ENCODE measurements around the gene KCND3.

KCND3 gene

DNA sequence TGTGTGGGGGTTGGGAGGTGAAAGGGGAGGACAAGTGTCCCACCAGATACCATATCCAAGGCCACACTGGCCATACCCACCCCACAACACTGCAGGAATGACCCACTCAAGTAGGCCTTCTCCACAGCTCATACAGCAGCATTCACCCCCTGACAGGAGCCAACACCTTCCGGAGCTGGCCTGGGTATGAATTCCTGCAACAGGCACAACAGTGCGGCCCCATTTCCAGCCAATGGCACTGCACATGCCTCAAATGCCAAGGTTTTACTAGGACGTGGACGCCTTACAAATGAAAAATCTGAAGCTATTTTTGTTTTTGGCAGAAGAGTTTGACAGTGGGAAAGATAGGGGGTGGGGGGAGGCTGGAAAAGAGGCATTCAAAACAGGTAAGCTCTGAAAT lies 2.0 kb downstream of the KCND3 start:
- DNase-seq: no peak

DNA sequence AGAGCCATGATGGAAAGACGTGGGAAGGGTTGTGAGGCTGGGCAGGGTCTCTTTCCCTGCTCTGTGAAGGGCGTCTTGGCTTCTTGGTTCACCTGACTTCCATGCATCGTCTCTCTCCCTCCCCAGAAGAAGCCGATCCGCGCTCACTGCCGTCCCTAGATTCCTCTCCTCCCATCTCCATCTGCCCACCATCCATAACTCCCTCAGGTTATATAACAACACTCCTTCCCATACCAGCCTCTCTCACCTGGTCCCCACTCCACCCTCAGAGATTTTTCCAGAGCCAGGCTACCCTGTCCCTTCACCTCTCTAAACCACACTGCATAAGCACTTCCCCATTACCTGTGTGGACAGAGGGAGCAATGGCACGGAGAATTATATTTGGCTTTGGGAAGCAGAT lies 6.0 kb downstream of the KCND3 start:
- no peak for DNase-seq

DNA sequence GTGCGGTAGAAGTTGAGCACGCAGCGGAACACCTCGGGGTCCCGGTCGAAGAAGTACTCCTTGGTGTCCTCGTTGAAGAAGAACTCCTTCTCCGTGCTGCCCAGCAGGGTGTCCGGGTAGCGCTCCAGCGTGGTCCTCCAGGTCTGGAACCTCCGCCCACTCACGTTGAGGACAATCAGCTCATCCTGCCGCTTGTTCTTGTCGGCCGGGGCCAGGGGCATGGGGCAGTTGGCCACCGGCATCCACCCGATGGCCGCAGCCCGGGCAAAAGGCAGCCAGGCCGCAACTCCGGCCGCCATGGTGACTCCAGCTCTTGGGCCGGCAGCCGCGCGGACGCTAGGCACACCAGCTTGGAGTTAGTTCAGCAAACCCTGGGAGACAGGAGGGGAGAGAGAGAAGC lies 7.0 kb downstream of the KCND3 start:
- no peak for DNase-seq

DNA sequence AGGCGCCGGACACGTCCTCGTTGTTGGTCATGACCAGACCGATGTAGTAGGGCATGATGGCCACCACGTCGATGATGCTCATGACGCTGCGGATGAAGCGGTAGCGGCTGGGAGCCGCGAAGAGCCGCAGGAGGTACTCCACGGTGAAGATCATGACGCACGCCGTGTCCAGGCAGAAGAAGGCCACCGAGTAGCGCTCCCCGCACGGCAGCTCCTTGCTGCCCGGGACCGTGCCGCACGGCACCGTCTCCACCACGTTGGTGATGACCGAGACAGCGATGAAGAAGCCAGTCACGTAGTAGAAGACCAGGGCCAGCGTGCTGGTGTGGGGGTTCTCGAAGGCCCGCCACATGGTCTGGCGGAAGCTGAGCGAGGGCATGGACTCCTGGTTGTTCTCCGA lies 7.6 kb downstream of the KCND3 start:
- DNase-seq: no peak

DNA sequence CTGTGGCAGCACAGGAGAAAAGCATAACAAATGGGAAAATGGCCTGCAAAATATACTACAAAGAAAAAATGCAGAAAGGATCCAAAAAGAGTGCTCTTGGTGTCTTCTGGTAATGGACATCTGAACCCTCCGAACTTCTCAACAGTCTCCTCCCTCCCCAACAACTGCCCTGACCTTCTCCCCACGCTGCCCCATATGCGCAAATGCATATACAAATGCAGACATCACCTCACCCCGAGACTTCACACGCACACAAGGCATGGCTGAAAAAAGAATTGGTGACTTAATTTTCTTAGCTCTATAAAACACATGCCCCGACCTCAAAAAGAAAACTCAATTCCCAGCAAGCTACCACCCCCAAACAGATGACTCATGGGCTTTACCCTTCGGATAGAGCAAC lies 8.4 kb downstream of the KCND3 start:
- DNase-seq: no peak

DNA sequence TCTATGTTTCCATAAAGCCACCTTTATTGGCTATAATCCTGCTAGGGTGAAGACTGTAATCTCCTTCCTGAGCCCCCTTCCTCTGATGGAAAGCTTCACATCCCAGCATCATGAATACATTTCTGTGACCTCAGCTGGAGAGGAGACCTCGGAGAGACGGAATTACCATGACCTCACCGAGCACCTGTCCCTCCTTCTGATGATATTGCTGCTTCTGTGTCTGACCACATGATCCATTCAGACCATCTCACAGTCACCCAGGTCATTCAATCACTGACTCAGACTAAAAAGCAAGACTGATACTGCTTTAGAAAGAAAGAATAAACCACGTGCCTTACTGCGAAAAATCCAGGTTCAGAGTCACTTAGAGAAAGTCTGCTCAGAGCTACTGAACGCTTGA lies 8.8 kb downstream of the KCND3 start:
- DNase-seq: no peak

DNA sequence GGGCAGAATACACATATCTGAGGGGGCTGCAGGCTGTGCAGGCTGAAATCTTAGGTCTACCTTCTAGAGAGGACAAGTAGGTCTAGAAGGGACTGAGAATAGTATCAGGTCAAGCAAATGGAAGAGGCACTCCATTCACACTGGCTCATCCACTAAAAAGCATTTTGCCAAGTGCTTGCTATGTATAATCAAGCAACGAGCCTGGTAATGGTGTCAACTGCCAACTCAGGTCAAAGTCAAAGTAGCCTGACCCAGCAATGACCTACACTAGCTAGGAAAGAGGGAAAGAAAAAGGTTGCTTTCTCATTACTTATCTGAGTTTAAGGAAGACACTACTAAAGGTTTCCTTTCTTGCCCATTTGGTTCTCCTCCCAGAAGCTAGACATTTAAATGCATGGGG lies 10.8 kb downstream of the KCND3 start:
- DNase-seq: no peak

DNA sequence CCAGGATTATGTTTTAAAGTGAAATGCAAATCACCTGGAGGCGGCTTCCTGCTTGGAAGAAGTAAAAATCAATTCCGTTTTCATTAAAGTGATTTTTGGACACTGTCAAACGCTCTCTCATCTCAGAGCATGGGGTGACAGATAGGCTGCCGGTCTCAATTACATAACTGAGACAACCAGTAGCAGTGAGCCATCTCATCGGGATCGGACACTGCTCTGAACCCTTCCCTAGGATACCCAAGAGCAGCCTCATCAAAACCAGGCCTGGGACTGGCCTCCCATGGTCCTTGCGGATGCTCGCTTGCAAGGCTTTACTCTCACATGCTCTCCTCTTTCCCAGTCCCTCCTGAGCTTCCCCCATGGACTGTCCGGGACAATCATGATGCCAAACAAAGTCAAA lies 12.1 kb downstream of the KCND3 start:
- no peak for DNase-seq

DNA sequence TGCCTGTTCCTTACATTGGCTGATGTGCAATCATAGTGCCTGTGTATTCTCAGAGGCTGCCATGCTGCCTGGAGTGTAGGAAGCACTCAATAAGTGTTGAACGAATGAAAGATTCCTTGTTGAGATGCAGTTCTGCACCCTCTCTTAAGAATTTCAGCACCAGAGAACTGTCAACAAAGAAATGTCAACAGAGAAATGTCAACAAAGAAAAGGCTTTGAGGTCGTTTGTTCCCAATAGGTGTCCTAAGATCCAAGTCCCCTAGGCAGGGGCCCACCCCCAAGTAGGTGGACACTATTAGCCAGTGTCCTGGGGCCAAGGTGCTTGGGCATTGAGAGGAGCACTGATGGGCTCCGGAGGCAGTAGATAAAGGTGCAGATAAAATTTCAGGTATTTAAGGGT lies 12.6 kb downstream of the KCND3 start:
- DNase-seq: no peak

DNA sequence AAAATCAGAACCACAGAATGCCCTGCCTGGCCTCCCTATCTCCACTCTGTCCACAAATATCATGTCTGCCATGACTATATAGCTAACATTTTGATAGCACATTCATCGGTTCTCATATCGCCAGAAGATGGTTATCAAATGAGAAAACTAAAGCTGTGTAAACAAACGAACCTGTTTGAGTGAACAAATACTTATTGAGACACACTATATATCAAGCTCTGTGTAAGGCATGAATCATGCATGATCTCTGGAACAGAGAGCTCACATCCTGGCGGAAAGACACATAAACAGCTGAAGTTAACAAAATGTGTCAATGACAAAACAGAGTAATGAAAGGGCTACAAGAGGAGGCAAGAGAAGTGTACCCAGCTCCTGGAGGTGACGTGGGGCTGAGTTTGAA lies 13.1 kb downstream of the KCND3 start:
- DNase-seq: no peak

DNA sequence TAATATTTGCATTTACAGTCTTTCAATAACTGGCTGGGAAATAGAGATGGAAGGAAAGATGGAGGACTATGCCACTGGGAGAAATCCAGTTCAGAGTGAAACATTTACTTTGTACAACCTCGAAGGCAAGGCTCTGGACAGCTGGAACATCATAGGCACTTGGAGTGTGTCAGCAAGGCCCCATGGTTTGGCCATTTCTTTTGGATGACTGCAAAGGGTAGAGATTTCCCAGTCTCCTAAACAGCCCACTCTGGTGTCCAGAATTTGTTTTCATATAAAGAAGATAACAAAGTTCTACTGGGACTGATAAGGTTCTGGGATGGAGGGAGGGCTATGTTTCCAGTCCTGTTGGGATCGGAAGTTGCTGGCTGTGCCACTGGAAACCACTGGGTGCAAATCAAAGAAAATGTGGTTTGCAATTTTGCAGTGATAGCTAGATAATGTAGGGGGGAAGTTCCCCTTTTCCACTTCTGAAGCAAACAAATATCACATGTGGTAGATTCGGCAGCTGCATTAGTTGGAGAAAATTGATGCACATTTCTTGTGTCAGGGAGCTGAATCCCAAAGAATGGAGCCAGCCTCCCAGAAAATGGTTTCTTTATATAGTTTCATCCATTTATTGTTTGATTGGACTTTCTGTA lies 16.2 kb downstream of the KCND3 start:
- DNase-seq: no peak

DNA sequence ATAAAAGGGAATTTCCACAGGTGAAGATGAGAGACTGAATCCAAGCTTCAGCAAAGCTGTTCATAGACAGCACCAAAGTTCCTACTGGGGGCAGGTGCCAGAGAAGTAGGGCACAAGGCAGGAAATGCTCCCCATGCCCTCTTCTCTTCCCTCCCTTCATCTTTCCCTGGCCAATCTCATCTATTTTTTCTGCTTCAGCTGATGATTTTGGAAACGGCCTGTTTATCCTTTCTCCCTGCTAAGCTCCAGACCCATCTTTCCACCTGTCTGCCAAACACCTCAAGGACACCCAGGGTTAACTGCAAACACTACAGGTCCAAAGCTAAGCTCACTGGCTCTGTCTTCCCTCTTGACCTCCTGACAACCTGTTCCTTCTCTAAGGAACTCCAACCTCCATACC lies 18.1 kb downstream of the KCND3 start:
- no peak for DNase-seq

DNA sequence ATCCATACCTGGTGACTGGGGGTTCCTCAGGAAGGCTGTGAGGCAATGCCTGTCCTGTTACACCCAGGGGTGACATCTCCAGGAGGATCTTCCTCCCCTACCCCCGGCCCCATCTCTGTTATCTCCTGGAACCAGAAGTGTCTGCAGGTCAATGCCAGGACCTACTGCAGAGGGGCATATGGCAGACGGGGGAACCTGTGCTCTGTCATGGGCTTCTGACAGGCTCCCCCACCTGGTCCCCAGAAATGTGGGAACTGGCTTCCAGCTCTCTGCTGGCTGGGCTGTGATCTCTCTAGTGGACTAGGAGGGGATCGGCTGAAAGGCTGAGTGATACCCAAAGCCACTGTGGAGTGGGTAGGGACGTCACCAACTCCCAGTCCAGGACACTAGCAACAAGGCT lies 21.0 kb downstream of the KCND3 start:
- no peak for DNase-seq

DNA sequence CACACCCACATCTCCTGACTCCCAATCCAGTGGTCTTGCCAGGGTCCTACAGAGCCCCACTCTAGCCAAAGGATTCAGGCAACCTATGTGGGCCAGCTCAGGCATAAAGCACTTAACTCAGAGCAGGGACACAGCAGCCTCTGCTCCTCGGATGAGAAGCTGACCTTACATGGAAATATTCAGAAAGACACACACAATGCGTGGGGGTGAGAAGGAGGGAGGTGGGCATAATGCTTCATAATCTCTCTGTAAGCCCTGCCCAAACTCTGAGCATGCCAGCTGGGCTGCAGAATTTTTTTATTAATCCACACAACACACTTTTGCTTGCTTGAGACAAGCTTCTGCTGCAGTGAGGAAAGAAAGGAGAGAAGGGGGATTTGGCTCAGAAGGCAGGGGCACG lies 21.6 kb downstream of the KCND3 start:
- DNase-seq: no peak

DNA sequence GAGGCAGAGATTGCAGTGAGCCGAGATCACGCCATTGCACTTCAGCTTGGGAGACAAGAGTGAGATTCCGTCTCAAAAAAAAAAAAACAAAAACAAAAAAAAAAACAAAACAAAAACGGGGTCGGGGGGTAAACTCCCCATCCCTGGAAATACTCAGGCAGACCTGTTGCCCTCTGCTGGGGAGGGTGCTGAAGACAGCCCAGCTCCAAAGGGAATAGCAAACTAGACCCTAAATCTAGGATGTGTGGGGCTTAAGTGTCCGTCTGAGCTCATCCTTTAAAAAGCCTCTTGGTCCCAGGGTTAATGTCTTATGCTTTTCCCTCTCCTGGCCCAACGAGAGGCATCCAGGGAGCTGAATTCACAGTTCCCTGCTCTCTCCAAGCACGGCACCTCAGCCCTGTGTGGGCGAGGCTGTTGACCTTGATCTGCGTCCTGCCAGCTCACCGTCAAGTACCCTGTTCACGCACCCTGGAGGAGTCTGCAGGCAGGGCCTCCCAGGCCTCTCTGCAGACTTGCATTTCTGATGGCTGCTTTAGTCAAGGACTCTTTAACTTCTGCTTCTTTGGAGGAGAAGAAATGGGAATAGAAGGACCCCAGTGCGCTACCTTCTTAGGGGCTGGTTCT lies 22.3 kb downstream of the KCND3 start:
- DNase-seq: no peak

DNA sequence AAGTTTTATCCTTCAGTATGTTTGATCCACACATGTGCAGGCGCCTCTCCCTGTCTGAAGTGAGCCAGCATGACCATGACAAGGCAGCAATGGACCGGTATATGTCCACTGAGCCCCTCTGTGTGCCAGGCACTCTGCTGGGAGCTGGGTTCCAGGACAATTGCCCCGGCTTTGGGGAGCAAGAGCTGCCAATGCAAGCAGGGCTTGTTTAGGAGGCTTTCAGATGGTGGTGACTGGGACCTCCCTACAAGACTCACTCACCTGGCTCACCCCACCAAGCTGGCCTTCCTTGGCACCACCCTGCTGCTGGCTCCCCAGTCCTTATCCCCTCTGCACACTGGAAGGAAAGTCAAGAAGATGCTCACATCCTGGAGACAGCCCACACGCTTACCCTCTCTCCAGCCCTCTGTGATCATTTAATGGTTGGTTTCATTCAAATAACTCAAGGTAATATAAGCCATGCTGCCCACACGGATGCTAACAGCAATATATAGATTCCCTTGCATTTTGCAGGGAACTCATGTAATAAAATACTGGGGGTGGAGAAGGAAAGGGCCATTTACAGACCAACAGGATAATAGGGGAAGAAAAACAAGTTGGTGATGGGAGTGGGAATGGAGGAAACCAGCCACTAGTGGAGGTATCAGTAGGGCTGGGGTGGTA lies 23.6 kb downstream of the KCND3 start:
- DNase-seq: no peak

DNA sequence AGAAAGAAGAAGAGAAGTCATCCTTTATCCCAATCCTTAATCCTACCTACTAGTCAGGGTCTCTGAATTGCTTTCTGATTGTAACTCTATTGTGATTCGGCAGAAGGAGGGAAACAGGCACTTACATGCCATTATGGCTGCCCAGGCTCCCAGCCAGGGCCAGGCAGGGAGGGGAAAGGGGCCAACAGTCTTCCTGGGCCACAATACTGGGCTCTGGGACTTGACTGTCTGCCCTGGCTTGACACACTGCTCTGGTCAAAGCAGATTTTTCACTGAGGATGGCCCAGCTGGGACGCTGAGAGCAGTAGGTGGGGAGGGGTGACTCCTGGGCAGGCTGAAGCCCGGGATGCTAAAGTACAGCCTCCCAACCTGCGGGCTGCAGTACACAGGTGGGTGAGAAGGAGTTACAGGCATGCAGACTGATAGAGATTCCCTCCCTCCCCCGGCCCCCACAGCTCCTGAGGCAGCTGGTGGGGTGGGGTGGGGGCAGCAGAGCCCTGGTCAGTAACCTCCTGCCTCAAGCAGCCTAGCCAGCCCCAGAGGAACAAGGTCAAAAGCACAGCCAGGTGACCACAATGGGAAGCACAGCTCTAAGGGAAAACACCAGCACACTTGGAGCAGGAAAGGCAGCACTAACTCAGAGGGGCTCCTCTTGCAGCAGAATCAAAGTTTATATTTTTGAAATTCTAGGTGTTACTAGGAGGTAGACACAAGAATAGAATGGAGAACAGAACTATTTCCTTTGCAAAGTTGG lies 25.3 kb downstream of the KCND3 start:
- no peak for DNase-seq

DNA sequence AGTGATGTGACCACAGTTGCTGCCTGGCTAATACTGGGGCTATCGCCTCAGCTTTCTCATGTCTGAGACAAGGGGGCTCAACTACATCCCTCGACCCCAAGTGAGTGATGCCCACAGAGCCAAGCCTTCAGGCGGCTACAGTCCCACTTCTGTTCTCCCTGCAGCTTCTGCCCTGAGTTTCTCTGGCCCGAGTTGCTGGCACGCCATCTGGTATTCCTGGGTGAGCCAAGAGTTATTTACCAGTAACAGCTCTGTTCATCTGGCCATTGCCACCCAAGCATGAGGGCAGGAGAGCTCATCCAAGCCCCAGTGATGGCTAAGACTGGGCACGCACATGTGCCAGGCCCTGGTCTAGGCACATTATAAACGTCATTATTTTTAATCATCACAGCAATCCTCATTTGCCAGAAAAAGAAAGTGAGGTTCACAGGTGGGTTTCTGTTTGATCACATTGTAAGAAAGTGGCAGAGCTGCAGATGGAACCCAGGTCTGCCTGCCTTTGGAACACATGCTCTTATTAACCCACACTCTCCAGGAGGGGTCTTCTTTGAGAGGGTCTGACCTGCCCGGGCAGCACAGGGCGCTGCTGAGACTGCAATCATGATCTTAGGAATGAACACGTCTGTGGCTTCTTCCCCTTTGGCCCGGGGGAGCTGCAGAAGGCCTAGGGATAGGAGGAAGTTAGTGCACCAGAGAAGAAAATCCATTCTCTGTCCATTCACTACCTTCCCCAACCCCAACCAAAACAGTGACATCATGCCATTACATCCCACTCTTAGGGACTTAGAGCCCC lies 27.5 kb downstream of the KCND3 start:
- DNase-seq: no peak

DNA sequence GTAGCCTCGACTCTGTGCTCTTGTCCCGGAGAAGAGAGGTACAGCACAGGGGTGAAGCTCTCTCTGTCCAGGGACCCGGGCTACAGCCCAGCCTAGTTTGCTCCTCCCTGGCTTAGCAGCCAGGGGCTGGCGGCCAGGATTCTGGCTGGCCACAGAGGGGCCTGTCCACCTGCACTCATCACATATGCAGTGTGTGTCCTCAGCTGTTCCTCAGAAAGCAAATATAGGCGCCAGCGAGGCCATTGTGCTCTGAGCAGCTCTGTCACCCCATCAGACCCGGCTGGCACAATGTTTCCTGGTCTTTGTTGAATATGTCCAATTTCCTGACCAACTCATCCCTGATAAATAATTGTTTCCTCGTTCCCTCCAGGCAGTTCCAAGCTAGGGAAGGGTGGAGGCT lies 28.5 kb downstream of the KCND3 start:
- no peak for DNase-seq

DNA sequence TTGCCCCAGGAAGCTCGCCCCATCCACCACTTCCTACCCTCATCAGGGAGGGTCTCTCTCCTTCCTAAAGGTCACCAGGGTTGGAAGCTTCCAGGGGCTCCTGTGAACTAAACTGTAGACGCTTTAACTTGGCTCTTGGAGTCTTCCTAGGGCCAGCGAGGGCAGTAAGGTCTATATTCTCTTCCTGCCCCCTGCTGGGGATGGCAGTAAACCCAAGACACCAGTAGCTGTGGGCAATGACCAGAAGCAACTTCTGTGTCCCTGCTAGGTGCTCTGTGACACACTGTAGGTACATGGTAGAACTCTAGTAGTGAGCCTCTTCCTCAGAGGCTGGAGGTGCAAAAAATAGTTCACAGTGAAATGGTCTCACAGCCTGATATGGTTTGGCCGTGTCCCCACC lies 30.0 kb downstream of the KCND3 start:
- no peak for DNase-seq

DNA sequence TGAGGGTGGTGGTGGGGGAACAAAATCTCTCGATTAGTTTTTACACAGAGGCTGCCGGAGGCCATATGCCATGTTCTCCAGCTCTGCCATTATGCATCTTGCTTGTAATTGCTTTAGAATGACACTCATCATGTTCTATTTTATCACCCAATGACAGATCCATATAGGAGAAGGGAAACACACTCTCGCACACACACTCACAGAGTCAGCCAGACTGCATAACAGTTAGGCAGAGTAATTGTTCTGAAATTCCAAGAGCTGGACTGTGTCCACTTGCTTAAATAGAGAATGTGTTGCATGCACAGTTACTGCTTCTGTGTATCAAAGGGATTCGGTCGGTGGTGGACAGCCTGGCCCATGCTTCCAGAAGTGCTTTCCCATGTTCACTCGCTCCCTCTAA lies 30.6 kb downstream of the KCND3 start:
- no peak for DNase-seq

DNA sequence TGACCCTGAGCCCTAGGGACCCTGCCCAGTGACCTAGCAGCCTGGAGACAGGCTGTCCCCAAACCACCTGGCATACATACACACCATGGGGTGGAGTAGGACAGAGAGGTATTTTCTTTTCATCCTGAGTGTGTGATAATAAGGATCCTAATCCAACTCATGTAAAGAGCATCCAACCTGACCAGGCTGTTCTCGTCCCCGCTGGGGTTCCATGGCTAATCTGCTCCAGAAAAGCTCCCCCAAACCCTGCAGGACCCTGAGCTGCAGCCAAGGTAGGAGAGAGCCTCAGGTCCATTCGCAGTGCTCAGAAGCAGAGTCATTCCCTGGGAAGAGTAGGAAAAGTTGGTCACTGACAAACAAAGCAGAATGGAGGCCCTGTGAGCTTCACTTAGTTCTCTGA lies 31.4 kb downstream of the KCND3 start:
- DNase-seq: no peak

DNA sequence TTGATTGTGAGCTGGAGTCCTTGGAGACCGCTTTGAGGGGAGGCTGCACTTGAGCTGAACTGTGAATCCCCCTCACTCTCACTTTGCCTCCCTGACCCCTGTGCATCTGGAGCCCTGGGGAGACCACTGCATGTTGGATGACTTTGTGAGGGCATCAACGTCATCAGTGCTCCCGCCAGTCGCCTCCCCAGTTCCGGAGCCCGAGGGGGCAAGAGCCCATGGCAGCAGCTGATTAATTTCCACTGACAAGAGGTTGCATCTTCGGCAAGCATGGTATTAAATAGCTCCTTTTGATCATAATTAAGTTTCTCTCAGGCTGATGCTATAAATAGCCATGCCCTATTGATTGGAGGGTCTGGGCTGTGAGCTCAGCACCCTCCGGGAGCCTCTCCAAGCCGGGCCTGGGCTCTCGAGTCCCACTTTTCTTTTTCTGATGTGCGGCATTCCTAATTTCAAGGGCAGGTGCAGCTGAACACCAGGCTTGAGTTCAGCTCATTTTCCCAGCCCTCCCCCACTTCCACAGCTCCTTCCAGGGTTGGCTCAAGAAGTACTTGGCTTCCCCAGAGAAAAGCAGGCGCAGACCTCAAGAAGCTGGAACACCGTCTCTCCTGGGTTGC lies 33.2 kb downstream of the KCND3 start:
- DNase-seq: no peak

All from CD4-positive, alpha-beta T cell treated with Interferon gamma for 1 hour (primary cell).